ENCODE results near the gene SH3RF3.

GRCh38 chr2:109243526-109244303 lies 114.7 kb downstream of the SH3RF3 start:
- TF ChIP-seq CTCF (IDR thresholded peaks at IDR 0.05) = no peak
- no peak for TF ChIP-seq POLR2A (IDR thresholded peaks at IDR 0.05)
